ENCODE results near the gene TMEM135. TPM values are rescaled to one million over a fixed set of nuclear protein-coding genes. Genes with fewer than 3 reads are reported as not detected.

Gene TMEM135
- total RNA-seq, 1 donor from 2014 or later, result 33.9 TPM

DNA sequence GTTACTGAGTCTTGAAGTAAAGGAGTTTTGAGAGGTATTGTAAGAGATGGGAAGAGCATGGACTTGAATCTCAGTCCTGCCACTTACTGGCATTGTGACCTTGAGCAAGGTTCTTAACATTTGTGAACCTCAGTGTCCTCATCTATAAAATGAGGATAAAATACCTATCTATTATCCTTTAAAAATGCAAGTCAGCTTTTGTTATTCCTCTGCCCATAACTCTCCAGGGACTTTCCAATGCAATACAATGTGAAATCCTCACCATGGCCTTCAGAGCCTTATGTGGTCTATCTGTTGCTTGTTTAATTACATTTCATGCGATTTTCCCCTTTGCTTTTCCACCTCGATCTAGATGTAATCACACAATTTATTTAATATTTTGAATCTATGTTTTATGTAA, 9.1 kb downstream of the TMEM135 start:
- DNase-seq (ENCODE audit: extremely low spot score, unreplicated experiment), result no peak
- no peak overlapping the region for H3K4me3 Mint-ChIP-seq
- H3K4me1 Mint-ChIP-seq (ENCODE audit: unreplicated experiment), result no peaks in the 10 kb centered on the region
- H3K27me3 Mint-ChIP-seq, result no peaks in the 10 kb centered on the region
- TF ChIP-seq, protein P1, sequence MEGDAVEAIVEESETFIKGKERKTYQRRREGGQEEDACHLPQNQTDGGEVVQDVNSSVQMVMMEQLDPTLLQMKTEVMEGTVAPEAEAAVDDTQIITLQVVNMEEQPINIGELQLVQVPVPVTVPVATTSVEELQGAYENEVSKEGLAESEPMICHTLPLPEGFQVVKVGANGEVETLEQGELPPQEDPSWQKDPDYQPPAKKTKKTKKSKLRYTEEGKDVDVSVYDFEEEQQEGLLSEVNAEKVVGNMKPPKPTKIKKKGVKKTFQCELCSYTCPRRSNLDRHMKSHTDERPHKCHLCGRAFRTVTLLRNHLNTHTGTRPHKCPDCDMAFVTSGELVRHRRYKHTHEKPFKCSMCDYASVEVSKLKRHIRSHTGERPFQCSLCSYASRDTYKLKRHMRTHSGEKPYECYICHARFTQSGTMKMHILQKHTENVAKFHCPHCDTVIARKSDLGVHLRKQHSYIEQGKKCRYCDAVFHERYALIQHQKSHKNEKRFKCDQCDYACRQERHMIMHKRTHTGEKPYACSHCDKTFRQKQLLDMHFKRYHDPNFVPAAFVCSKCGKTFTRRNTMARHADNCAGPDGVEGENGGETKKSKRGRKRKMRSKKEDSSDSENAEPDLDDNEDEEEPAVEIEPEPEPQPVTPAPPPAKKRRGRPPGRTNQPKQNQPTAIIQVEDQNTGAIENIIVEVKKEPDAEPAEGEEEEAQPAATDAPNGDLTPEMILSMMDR (conservative IDR thresholded peaks at IDR 0.05), result no peak
- H3K9me3 Mint-ChIP-seq, result peaks cover 6% of the 10 kb centered on the region
- no peak overlapping the region for H3K27ac Mint-ChIP-seq
- peaks cover 33% of the 10 kb centered on the region for H3K36me3 Mint-ChIP-seq

DNA sequence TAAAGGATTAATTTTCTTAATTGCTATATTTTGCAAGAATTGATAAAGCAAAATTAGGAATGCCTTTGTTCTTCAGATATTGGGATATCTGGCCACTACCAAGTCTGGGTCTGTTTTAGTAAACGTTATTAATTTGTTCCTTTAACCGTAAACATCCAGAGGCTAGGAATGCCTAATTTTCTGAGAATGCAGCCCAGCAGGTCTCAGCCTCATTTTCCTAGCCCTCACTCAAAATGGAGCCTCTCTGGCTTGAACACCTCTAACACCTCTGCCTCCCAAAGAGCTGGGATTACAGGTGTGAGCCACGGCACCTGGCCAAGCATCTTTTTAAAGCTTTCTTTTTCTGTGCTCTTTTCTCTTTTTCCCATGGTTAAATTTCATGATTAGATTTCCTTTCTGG, 18.4 kb downstream of the TMEM135 start:
- Mint-ChIP-seq H3K9me3 (no peaks in the 10 kb centered on the region), H3K27ac (no peak overlapping the region)

DNA sequence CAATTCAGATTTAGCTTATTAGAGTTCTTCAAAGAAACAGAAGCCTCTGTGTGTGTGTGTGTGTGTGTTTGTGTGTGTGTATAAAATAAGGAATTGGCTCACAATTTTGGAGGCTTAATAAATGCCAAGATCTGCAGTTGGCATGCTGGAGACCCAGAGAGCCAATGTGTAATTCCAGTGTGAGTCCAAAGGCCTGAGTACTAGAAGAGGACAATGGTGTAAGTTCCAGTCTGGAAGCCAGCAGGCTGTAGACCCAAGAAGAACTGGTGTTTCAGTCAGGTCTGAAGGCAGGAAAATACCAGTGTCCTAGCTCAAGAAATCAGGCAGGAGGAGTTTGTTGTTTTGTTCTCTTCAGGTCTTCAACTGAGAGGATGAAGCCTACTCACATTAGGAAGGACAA, 20.0 kb downstream of the TMEM135 start:
- no peaks in the 10 kb centered on the region for H3K4me1 Mint-ChIP-seq (ENCODE audit: unreplicated experiment)
- H3K27ac Mint-ChIP-seq, result no peak overlapping the region
- TF ChIP-seq, protein P1 (conservative IDR thresholded peaks at IDR 0.05), result no peak
- no peaks in the 10 kb centered on the region for H3K27me3 Mint-ChIP-seq
- peaks cover 12% of the 10 kb centered on the region for H3K36me3 Mint-ChIP-seq
- no peak overlapping the region for H3K4me3 Mint-ChIP-seq
- H3K9me3 Mint-ChIP-seq, result no peaks in the 10 kb centered on the region
- no peak for DNase-seq (ENCODE audit: extremely low spot score, unreplicated experiment)

More for the DNA sequence above, 18.4 kb downstream of the TMEM135 start:
- no peaks in the 10 kb centered on the region for H3K27me3 Mint-ChIP-seq
- no peaks in the 10 kb centered on the region for H3K4me1 Mint-ChIP-seq (ENCODE audit: unreplicated experiment)
- DNase-seq (ENCODE audit: extremely low spot score, unreplicated experiment), result no peak
- peaks cover 8% of the 10 kb centered on the region for H3K36me3 Mint-ChIP-seq
- H3K4me3 Mint-ChIP-seq, result no peak overlapping the region
- TF ChIP-seq, protein P1 (conservative IDR thresholded peaks at IDR 0.05), result no peak

DNA sequence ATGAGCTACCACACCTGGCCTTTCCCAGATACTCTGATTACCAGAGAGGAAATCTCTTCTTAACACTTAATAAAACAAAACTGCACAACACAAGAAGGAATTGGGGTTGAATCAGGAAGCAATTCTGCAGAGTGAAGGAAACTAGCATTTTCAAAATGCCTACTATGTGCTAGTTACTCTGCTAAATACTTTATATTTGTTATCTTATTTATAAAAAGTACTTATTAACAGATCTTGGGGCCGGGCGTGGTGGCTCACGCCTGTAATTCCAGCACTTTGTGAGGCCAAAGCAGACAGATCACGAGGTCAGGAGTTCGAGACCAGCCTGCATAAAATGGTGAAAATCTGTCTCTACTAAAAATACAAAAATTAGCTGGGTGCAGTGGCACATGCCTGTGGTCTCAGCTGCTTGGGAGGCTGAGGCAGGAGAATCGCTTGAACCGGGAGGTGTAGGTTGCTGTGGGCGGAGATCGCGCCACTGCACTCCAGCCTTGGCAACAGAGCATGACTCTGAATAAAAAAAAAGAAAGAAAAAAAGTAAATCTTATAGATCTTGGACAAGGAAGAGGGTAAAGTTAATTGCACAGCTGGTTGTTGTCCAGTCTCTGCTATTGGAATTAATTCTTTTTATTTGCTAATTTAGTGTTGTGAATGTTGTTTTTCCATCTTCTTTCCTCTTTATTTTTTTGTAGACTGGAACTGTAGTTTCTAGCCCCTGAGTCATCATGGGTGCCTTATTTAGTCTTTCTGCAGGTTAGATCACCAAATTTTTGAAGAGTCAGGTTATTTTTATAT, 22.1 kb downstream of the TMEM135 start:
- H3K9me3 Mint-ChIP-seq, result no peaks in the 10 kb centered on the region
- H3K27me3 Mint-ChIP-seq, result no peaks in the 10 kb centered on the region
- TF ChIP-seq, protein P1 (conservative IDR thresholded peaks at IDR 0.05), result no peak
- peaks cover 20% of the 10 kb centered on the region for H3K36me3 Mint-ChIP-seq
- no peak for DNase-seq (ENCODE audit: extremely low spot score, unreplicated experiment)
- no peak overlapping the region for H3K4me3 Mint-ChIP-seq
- no peaks in the 10 kb centered on the region for H3K4me1 Mint-ChIP-seq (ENCODE audit: unreplicated experiment)
- no peak overlapping the region for H3K27ac Mint-ChIP-seq

DNA sequence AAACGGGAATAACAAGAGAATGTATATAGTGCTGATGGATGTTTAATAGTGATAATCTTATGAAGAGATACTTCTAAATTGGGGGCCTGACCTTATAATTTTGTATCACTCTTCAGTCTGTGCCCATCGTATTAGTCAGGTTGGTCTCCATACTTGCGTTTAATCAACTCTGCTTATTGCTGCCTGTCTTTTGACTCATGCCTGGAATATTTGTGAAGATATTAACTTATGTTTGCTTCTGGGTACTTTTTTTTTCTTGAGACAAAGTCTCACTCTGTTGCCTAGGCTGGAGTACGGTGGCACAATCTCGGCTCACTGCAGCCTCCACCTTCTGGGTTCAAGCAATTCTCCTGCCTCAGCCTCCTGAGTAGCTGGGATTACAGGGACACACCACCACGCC, 24.0 kb downstream of the TMEM135 start:
- Mint-ChIP-seq H3K4me3 (no peak overlapping the region), H3K36me3 (peaks cover 20% of the 10 kb centered on the region), H3K27me3 (no peaks in the 10 kb centered on the region), H3K9me3 (no peaks in the 10 kb centered on the region), H3K27ac (no peak overlapping the region), H3K4me1 (ENCODE audit: unreplicated experiment) (no peaks in the 10 kb centered on the region)
- DNase-seq (ENCODE audit: extremely low spot score, unreplicated experiment), result no peak
- TF ChIP-seq, protein P1 (conservative IDR thresholded peaks at IDR 0.05), result no peak

Data from type B pancreatic cell (in vitro differentiated cells).